NT2/D1 (cell line): ENCODE measurements around the gene RFT1.

Source experiments
- YY1 ChIP-seq: IDR thresholded peaks from 2 replicates; pipeline ENCODE4 v1.6.1; 2011; ENCODE audit not compliant: insufficient read length, insufficient read depth
- ZNF274 ChIP-seq: IDR thresholded peaks from 2 replicates; pipeline ENCODE4 v1.6.1; 2011; ENCODE audit warnings: mild to moderate bottlenecking, low read depth, low read length

DNA sequence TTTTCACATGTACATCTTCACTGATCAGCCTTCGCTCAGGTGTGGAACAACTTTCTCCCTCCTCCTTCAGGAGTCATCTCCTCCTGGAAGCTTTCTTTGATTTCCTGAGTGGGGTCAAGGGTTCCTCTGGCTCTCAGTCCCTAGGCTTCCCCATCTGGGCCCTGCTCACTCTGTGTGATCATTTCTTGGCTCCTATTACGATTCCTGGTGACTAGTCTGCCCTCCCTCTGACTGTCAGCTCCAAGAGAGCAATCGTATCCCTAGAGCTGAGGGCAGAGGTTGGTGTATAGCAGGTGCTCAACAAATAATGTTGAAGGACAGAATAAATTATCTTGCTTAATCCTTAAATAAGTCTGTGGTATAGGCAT lies 15.5 kb upstream of the RFT1 start:
- TF ChIP-seq ZNF274 (no peak), YY1 (no peak)
